ENCODE data around the gene GPANK1.

- TF ChIP-seq CTCF (conservative IDR thresholded peaks at IDR 0.05 in 1 of 2, IDR thresholded peaks at IDR 0.05 in 1 of 2; ENCODE audit: low read depth in 1 of 2, low read length in 2 of 2) (no peak), EZH2 (IDR thresholded peaks at IDR 0.05; ENCODE audit: low read length, missing control alignments) (no peak)
Observed at GRCh38 chr6:31700740-31701401, 36.1 kb upstream of the GPANK1 start.
